Measurements from ENCODE around the gene TFEB.

- TF ChIP-seq CTCF (IDR thresholded peaks at IDR 0.05; ENCODE audit: insufficient read depth, low read length) (no peak), REST (IDR thresholded peaks at IDR 0.05; ENCODE audit: insufficient replicate concordance, low read depth) (no peak), POLR2AphosphoS5 (IDR thresholded peaks at IDR 0.05; ENCODE audit: low read depth) (no peak), GABPA (IDR thresholded peaks at IDR 0.05; ENCODE audit: low read depth) (no peak)
These were observed 62.3 kb downstream of the TFEB start for GRCh38 chr6:41672816-41673703.
